Nephron (organoid): ENCODE results near the gene LY6G5C.

ENCODE experiments used
- H3K27ac Mint-ChIP-seq, 3 experiments: 2 replicates each; pipeline ENCODE4 v1.8.0; 2020; ENCODE audit warnings: mixed read lengths in 3 of 3, mild to moderate bottlenecking in 2 of 3, moderate library complexity in 1 of 3
- H3K27me3 Mint-ChIP-seq: 2 replicates; pipeline ENCODE4 v1.8.0; 2021; ENCODE audit warnings: low read depth, mild to moderate bottlenecking, moderate library complexity, mixed read lengths
- H3K36me3 Mint-ChIP-seq: 2 replicates; pipeline ENCODE4 v1.8.0; 2020; ENCODE audit warnings: low read depth, mixed read lengths
- H3K4me1 Mint-ChIP-seq: 2 replicates; pipeline ENCODE4 v1.8.0; 2020; ENCODE audit warnings: mixed read lengths
- H3K4me3 Mint-ChIP-seq, 3 experiments: 2 replicates each; pipeline ENCODE4 v1.8.0; 2020; ENCODE audit warnings: mild to moderate bottlenecking in 3 of 3, mixed read lengths in 3 of 3, moderate library complexity in 2 of 3
- H3K9me3 Mint-ChIP-seq: 2 replicates; pipeline ENCODE4 v1.8.0; 2020; ENCODE audit warnings: mixed read lengths
- TF ChIP-seq, protein P1 (sequence below), 3 experiments: fragments of 200-600 bp; sonication (generic); IDR thresholded peaks; one replicate each; pipeline ENCODE4 v1.5.0; 2021; ENCODE audit warnings: antibody characterized with exemption in 3 of 3; ENCODE audit not compliant: unreplicated experiment in 3 of 3

Gene LY6G5C

DNA sequence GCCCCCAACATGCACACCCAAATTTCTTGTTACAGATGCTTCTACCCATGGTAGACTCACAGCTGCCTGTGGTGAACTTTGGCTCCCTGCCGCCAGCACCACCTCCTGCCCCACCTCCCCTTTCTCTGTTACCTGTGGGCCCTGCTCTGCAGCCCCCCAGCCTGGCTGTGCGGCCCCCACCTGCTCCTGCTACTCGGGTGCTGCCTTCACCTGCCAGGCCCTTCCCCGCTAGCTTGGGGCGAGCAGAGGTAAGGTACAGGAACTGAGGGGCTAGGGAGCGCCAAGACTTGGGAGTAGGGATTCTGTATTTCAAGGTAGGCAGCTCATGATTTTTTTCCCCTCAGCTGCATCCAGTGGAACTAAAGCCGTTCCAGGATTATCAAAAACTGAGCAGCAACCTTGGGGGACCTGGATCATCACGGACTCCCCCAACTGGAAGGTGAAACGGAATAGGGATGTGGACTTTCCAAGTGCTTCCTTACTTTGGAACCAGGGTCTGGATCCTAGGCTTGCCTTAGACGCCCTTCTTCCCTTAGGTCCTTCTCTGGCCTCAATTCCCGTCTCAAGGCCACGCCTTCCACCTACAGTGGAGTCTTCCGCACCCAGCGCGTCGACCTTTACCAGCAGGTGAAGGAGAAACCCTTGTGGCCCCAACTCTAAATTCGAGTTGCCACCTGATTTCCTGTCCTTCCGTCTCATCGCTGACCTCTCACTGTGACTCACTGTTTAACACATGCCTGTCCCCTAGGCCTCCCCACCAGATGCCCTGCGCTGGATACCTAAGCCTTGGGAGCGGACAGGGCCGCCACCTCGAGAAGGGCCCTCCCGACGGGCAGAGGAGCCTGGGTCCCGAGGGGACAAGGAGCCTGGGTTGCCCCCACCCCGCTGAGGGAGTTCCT, 43.9 kb downstream of the LY6G5C start:
- Mint-ChIP-seq H3K36me3 (peaks cover 78% of the 10 kb centered on the region), H3K27ac (peak overlapping the region in 2 of 3 experiments; percentile 31 to 52), H3K27me3 (no peaks in the 10 kb centered on the region), H3K4me3 (no peak overlapping the region), H3K9me3 (no peaks in the 10 kb centered on the region), H3K4me1 (no peaks in the 10 kb centered on the region)
- TF ChIP-seq, protein P1, sequence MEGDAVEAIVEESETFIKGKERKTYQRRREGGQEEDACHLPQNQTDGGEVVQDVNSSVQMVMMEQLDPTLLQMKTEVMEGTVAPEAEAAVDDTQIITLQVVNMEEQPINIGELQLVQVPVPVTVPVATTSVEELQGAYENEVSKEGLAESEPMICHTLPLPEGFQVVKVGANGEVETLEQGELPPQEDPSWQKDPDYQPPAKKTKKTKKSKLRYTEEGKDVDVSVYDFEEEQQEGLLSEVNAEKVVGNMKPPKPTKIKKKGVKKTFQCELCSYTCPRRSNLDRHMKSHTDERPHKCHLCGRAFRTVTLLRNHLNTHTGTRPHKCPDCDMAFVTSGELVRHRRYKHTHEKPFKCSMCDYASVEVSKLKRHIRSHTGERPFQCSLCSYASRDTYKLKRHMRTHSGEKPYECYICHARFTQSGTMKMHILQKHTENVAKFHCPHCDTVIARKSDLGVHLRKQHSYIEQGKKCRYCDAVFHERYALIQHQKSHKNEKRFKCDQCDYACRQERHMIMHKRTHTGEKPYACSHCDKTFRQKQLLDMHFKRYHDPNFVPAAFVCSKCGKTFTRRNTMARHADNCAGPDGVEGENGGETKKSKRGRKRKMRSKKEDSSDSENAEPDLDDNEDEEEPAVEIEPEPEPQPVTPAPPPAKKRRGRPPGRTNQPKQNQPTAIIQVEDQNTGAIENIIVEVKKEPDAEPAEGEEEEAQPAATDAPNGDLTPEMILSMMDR (IDR thresholded peaks at IDR 0.05; ENCODE audit: unreplicated experiment in 3 of 3): no peak

DNA sequence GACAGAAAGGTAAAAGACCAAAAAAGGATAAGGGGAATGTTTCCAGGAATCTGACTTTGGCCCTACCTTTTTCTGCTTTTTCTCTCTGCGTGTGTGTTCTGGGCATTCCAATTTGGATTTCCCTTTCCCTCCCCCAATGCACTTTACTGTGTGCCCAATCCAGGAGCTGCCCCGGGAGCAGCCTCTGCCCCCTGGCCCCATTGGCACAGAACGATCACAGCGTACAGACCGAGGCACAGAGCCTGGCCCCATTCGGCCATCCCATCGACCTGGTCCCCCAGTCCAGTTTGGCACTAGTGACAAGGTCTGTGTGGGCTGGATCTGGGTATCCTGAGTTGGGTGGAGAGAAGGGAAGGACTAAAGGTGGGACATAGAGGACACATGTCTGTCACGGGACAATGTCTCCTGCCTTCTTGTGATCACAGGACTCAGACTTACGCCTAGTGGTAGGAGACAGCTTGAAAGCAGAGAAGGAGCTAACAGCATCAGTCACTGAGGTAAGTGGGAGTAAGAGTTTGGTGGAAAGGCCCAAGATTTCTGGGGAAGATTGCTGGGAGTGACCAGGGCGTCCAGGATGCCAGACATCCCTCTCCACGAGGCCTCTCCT, 45.8 kb downstream of the LY6G5C start:
- Mint-ChIP-seq H3K4me1 (no peaks in the 10 kb centered on the region), H3K4me3 (no peak overlapping the region), H3K9me3 (no peaks in the 10 kb centered on the region), H3K36me3 (peaks cover 75% of the 10 kb centered on the region), H3K27ac (peak overlapping the region in 2 of 3 experiments; percentile 10 to 23), H3K27me3 (no peaks in the 10 kb centered on the region)
- TF ChIP-seq, protein P1 (IDR thresholded peaks at IDR 0.05; ENCODE audit: unreplicated experiment in 3 of 3): no peak

DNA sequence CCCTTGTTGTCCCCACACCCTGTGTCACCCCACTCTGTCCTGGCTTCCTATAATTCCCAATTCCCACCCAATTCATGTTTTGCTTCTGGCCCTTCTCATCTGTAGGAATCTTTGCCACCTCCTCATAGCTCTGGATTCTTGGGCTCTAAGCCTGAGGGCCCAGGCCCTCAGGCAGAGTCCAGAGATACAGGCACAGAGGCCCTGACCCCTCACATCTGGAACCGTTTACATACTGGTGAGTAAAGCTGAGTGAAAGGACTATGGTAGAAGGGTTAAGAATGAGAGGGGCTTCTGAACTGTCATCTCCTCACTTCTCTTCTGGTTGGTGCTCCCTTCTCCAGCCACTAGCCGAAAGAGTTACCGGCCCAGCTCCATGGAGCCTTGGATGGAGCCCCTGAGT, 46.7 kb downstream of the LY6G5C start:
- Mint-ChIP-seq H3K36me3 (peaks cover 77% of the 10 kb centered on the region), H3K4me1 (no peaks in the 10 kb centered on the region), H3K4me3 (no peak overlapping the region), H3K27ac (peak overlapping the region in 2 of 3 experiments; percentile 23 to 63), H3K9me3 (no peaks in the 10 kb centered on the region), H3K27me3 (no peaks in the 10 kb centered on the region)
- TF ChIP-seq, protein P1 (IDR thresholded peaks at IDR 0.05; ENCODE audit: unreplicated experiment in 3 of 3): no peak

DNA sequence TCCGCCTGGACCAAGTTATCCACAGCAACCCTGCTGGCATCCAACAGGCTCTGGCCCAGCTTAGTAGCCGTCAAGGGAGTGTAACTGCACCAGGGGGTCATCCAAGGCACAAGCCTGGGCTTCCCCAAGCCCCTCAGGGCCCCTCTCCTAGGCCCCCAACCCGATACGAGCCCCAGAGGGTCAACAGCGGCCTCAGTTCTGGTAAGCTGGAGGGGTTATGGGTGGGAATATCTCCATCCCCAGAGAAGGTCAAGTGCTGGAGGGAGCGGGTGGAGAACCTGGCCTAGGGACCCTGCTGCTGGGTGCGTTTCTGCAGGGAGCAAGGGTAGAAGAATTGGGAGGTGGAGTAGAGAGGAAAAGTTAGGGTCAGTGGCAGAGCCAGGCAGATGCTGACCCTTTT, 47.4 kb downstream of the LY6G5C start:
- TF ChIP-seq, protein P1 (IDR thresholded peaks at IDR 0.05; ENCODE audit: unreplicated experiment in 3 of 3): no peak
- Mint-ChIP-seq H3K36me3 (peaks cover 79% of the 10 kb centered on the region), H3K4me1 (no peaks in the 10 kb centered on the region), H3K27ac (no peak overlapping the region), H3K9me3 (no peaks in the 10 kb centered on the region), H3K4me3 (no peak overlapping the region), H3K27me3 (no peaks in the 10 kb centered on the region)

DNA sequence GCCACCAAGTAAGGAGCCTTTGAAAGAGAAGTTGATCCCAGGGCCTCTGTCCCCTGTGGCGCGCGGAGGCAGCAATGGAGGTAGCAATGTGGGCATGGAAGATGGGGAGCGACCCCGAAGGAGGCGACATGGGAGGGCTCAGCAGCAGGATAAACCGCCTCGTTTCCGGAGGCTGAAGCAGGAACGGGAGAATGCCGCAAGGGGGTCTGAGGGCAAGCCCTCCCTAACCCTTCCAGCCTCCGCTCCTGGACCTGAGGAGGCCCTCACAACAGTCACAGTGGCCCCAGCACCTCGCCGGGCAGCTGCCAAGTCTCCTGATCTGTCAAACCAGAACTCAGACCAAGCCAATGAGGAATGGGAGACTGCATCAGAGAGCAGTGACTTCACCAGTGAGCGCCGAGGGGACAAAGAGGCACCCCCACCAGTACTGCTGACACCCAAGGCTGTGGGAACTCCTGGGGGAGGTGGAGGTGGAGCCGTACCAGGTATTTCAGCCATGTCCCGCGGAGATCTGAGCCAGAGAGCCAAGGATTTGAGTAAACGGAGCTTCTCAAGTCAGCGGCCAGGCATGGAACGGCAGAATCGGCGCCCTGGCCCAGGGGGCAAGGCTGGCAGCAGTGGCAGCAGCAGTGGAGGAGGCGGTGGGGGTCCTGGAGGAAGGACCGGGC, 48.5 kb downstream of the LY6G5C start:
- Mint-ChIP-seq H3K4me3 (no peak overlapping the region), H3K27me3 (no peaks in the 10 kb centered on the region), H3K9me3 (no peaks in the 10 kb centered on the region), H3K27ac (no peak overlapping the region), H3K36me3 (peaks cover 85% of the 10 kb centered on the region), H3K4me1 (no peaks in the 10 kb centered on the region)
- TF ChIP-seq, protein P1 (IDR thresholded peaks at IDR 0.05; ENCODE audit: unreplicated experiment in 3 of 3): no peak
